H9 (cell line): ENCODE measurements around the gene SLC25A29. TPM values are rescaled to one million over a fixed set of nuclear protein-coding genes. Genes with fewer than 3 reads are reported as not detected.
"Not testable (repeated sequence)": the region's sequence is repeated elsewhere in the genome, so short reads cannot be mapped to it uniquely, and the experiment has no call there.

ENCODE experiments used
- DNase-seq: peaks from one replicate; pipeline ENCODE4 v3.0.0-alpha.2; 2017
- H2AFZ ChIP-seq: one replicate; pipeline ENCODE4 v1.6.1; 2013; ENCODE audit warnings: mild to moderate bottlenecking, low read length, control low read depth, moderate library complexity
- H2AK5ac ChIP-seq: 2 replicates; pipeline ENCODE4 v1.6.1; 2013; ENCODE audit warnings: low read length, control low read depth, mixed read lengths; ENCODE audit not compliant: insufficient read length
- H2BK120ac ChIP-seq: one replicate; pipeline ENCODE4 v1.6.1; 2013; ENCODE audit warnings: low read depth, mild to moderate bottlenecking, low read length, control low read depth, inconsistent platforms; ENCODE audit not compliant: poor library complexity, severe bottlenecking
- H2BK12ac ChIP-seq: 2 replicates; pipeline ENCODE4 v1.6.1; 2013; ENCODE audit warnings: low read length, control low read depth, mixed read lengths, low read depth; ENCODE audit not compliant: insufficient read length
- H2BK15ac ChIP-seq: 2 replicates; pipeline ENCODE4 v1.6.1; 2013; ENCODE audit warnings: low read depth, low read length, control low read depth
- H2BK20ac ChIP-seq: one replicate; pipeline ENCODE4 v1.6.1; 2013; ENCODE audit warnings: low read depth, mild to moderate bottlenecking, low read length, control low read depth, inconsistent platforms; ENCODE audit not compliant: poor library complexity, severe bottlenecking
- H2BK5ac ChIP-seq: 2 replicates; pipeline ENCODE4 v1.6.1; 2013; ENCODE audit warnings: low read length, control low read depth, mixed read lengths; ENCODE audit not compliant: insufficient read length
- H3K14ac ChIP-seq: 2 replicates; pipeline ENCODE4 v1.6.1; 2013; ENCODE audit warnings: low read length, control low read depth; ENCODE audit not compliant: insufficient read depth
- H3K18ac ChIP-seq: 2 replicates; pipeline ENCODE4 v1.6.1; 2013; ENCODE audit warnings: low read depth, mild to moderate bottlenecking, mixed read lengths, low read length, control low read depth; ENCODE audit not compliant: insufficient read length
- H3K23ac ChIP-seq: 2 replicates; pipeline ENCODE4 v1.6.1; 2013; ENCODE audit warnings: low read length, control low read depth, mixed read lengths, low read depth; ENCODE audit not compliant: insufficient read length
- H3K23me2 ChIP-seq: 2 replicates; pipeline ENCODE4 v1.6.1; 2013; ENCODE audit warnings: low read depth, mild to moderate bottlenecking, mixed read lengths, low read length, control low read depth; ENCODE audit not compliant: insufficient read length, poor library complexity, severe bottlenecking
- H3K27ac ChIP-seq: 2 replicates; pipeline ENCODE4 v1.5.1; 2013; ENCODE audit warnings: low read length, control low read depth, mixed read lengths, low read depth; ENCODE audit not compliant: insufficient read length
- H3K27me3 ChIP-seq: 2 replicates; pipeline ENCODE4 v1.6.1; 2013; ENCODE audit warnings: low read length, control low read depth, inconsistent platforms; ENCODE audit not compliant: insufficient read depth
- H3K4ac ChIP-seq: 2 replicates; pipeline ENCODE4 v1.6.1; 2013; ENCODE audit warnings: low read depth, mild to moderate bottlenecking, control low read depth, inconsistent platforms, low read length, moderate library complexity
- H3K4me1 ChIP-seq: 2 replicates; pipeline ENCODE4 v1.6.1; 2013; ENCODE audit warnings: low read length, control low read depth, inconsistent platforms; ENCODE audit not compliant: insufficient read depth
- H3K4me2 ChIP-seq: 2 replicates; pipeline ENCODE4 v1.6.1; 2013; ENCODE audit warnings: low read length, control low read depth, mixed read lengths; ENCODE audit not compliant: insufficient read length, insufficient read depth
- H3K56ac ChIP-seq: 2 replicates; pipeline ENCODE4 v1.6.1; 2013; ENCODE audit warnings: low read depth, mild to moderate bottlenecking, mixed read lengths, low read length, control low read depth; ENCODE audit not compliant: insufficient read length
- H3K79me1 ChIP-seq: 2 replicates; pipeline ENCODE4 v1.6.1; 2013; ENCODE audit warnings: low read depth, mild to moderate bottlenecking, moderate library complexity, low read length, control low read depth, inconsistent platforms; ENCODE audit not compliant: insufficient read depth, poor library complexity, severe bottlenecking
- H3K79me2 ChIP-seq: 2 replicates; pipeline ENCODE4 v1.6.1; 2013; ENCODE audit warnings: low read length, control low read depth, inconsistent platforms; ENCODE audit not compliant: insufficient read depth
- H3K9ac ChIP-seq: 2 replicates; pipeline ENCODE4 v1.6.1; 2013; ENCODE audit warnings: low read length, control low read depth, mixed read lengths; ENCODE audit not compliant: insufficient read length; ENCODE audit errors: extremely low read depth
- H3K9me3 ChIP-seq: one replicate; pipeline ENCODE4 v1.6.1; 2013; ENCODE audit warnings: low read depth, low read length, inconsistent platforms; ENCODE audit not compliant: control insufficient read depth
- H3T11ph ChIP-seq: one replicate; pipeline ENCODE4 v1.6.1; 2013; ENCODE audit warnings: mild to moderate bottlenecking, low read length, control low read depth, inconsistent platforms
- H4K20me1 ChIP-seq: one replicate; pipeline ENCODE4 v1.6.1; 2013; ENCODE audit not compliant: control insufficient read depth, insufficient read length, insufficient read depth
- H4K5ac ChIP-seq: 2 replicates; pipeline ENCODE4 v1.6.1; 2013; ENCODE audit warnings: low read depth, mild to moderate bottlenecking, mixed read lengths, low read length, control low read depth; ENCODE audit not compliant: insufficient read length
- H4K8ac ChIP-seq: replicated peaks from 2 replicates; pipeline ENCODE4 v1.6.1; 2013; ENCODE audit warnings: low read length, control low read depth, mixed read lengths, low read depth; ENCODE audit not compliant: insufficient read length
- H4K91ac ChIP-seq: 2 replicates; pipeline ENCODE4 v1.6.1; 2013; ENCODE audit warnings: low read depth, mild to moderate bottlenecking, moderate library complexity, mixed read lengths, low read length, control low read depth; ENCODE audit not compliant: insufficient read length
- H3K27ac Mint-ChIP-seq, 3 experiments: 2 replicates in 2 of 3; 3 replicates in 1 of 3; pipeline ENCODE4 v1.8.0; 2020 to 2021; ENCODE audit warnings: mixed read lengths in 3 of 3, mild to moderate bottlenecking in 1 of 3, moderate library complexity in 1 of 3
- H3K27me3 Mint-ChIP-seq: 2 replicates; pipeline ENCODE4 v1.8.0; 2021; ENCODE audit warnings: low read depth, mild to moderate bottlenecking, moderate library complexity, mixed read lengths
- H3K36me3 Mint-ChIP-seq, 3 experiments: 2 replicates in 2 of 3; 3 replicates in 1 of 3; pipeline ENCODE4 v1.8.0; 2020 to 2021; ENCODE audit warnings: low read depth in 3 of 3, mixed read lengths in 3 of 3; ENCODE audit not compliant: insufficient read depth in 1 of 3
- H3K4me1 Mint-ChIP-seq, 2 experiments: 2 replicates each; pipeline ENCODE4 v1.8.0; 2020; ENCODE audit warnings: mixed read lengths in 2 of 2
- H3K4me3 Mint-ChIP-seq, 2 experiments: 2 replicates in 1 of 2; 3 replicates in 1 of 2; pipeline ENCODE4 v1.8.0; 2020 to 2021; ENCODE audit warnings: mild to moderate bottlenecking in 2 of 2, mixed read lengths in 2 of 2, moderate library complexity in 1 of 2
- H3K9me3 Mint-ChIP-seq, 2 experiments: 2 replicates in 1 of 2; 3 replicates in 1 of 2; pipeline ENCODE4 v1.8.0; 2020; ENCODE audit warnings: mild to moderate bottlenecking in 2 of 2, mixed read lengths in 2 of 2, moderate library complexity in 1 of 2
- WGBS: extraction: QIAGEN DNeasy Blood & Tissue Kit; methylation state at CpG from one replicate; pipeline ENCODE4 v1.1.7; 2013; ENCODE audit warnings: missing lambda C conversion rate, low lambda C conversion rate, mixed read lengths; ENCODE audit not compliant: insufficient read length; ENCODE audit errors: extremely low coverage; 5-methylcytosine and 5-hydroxymethylcytosine counted together
- total RNA-seq: library from RNA; stranded (reverse); gene quantifications from 2 replicates; pipeline ENCODE4 v1.2.1, GENCODE V29; 2021
- TF ChIP-seq, protein P1 (sequence below): fragments of 200-600 bp; sonication (generic); conservative IDR thresholded peaks from 3 replicates; pipeline ENCODE4 v1.8.0; 2021; ENCODE audit warnings: antibody characterized with exemption, mild to moderate bottlenecking

The SLC25A29 gene
- total RNA-seq, 1 experiment from 2014 or later = 175 TPM

DNA sequence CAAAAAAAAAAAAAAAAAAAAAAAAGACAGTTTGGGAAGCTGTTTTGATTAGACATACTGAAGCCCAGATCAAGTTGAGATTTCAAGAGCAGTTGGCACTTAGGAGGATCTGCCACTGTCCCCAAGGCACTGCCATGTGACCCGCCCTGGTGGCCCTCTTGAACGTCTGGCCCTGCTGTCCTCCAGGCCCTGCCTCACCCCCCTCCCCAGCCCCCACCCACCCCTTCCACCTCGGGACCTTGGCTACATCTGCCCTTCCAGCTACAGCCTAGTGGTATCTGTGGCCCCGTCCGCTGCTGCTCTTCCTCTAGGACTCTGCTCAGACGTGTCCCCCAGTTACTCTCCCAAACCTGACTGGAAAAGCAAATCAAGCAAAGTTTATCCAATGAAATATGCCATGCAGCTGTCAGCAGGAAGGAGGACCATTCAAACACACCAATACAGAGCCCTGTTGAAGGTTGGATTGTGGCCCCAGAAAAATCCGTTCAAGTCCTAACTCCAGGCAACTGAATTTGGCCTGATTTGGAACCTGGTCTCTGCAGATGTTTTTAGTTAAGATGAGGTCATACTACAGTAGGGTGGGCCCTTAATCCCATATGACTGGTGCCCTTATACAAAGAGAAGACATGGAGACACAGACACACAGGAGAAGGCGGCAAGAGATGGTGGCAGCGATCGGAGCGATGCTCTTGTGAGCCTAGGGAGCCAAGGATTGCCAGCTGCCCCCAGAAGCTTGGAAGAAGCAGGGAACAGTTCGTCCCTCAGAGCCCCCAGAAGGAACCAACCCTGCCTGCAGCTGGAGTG lies 17.7 kb downstream of the SLC25A29 start:
- Histone ChIP-seq H3K27me3 (no peaks in the 10 kb centered on the region), H3K14ac (no peak overlapping the region), H3K4me1 (no peaks in the 10 kb centered on the region; the same call in 1 of the 2 replicates), H4K8ac (no peak overlapping the region), H3K9me3 (no peaks in the 10 kb centered on the region), H4K91ac (no peak overlapping the region), H2BK120ac (no peak overlapping the region), H3K79me2 (no peaks in the 10 kb centered on the region), H3K4me2 (no peak overlapping the region), H3K4ac (no peak overlapping the region), H3K23me2 (no peaks in the 10 kb centered on the region), H2BK20ac (no peak overlapping the region), H2BK12ac (no peak overlapping the region), H2AFZ (no peak overlapping the region), H4K5ac (no peak overlapping the region), H3K56ac (no peak overlapping the region), H2BK15ac (no peak overlapping the region), H3K27ac (no peak overlapping the region), H2AK5ac (no peak overlapping the region), H3K9ac (no peak overlapping the region), H4K20me1 (no peaks in the 10 kb centered on the region), H2BK5ac (no peak overlapping the region), H3K79me1 (no peaks in the 10 kb centered on the region), H3K18ac (no peak overlapping the region), H3T11ph (no peak overlapping the region), H3K23ac (no peak overlapping the region)
- no peak for DNase-seq
- TF ChIP-seq, protein P1, sequence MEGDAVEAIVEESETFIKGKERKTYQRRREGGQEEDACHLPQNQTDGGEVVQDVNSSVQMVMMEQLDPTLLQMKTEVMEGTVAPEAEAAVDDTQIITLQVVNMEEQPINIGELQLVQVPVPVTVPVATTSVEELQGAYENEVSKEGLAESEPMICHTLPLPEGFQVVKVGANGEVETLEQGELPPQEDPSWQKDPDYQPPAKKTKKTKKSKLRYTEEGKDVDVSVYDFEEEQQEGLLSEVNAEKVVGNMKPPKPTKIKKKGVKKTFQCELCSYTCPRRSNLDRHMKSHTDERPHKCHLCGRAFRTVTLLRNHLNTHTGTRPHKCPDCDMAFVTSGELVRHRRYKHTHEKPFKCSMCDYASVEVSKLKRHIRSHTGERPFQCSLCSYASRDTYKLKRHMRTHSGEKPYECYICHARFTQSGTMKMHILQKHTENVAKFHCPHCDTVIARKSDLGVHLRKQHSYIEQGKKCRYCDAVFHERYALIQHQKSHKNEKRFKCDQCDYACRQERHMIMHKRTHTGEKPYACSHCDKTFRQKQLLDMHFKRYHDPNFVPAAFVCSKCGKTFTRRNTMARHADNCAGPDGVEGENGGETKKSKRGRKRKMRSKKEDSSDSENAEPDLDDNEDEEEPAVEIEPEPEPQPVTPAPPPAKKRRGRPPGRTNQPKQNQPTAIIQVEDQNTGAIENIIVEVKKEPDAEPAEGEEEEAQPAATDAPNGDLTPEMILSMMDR = no peak
- peaks cover 23 to 32% of the 10 kb centered on the region in 2 experiments for H3K4me1 Mint-ChIP-seq
- H3K9me3 Mint-ChIP-seq = no peaks in the 10 kb centered on the region
- H3K4me3 Mint-ChIP-seq = no peak overlapping the region
- H3K27me3 Mint-ChIP-seq = no peaks in the 10 kb centered on the region
- H3K36me3 Mint-ChIP-seq = peaks cover 3 to 43% (median 37%) of the 10 kb centered on the region in 3 experiments; a peak in 6 of 7 replicates
- H3K27ac Mint-ChIP-seq = peak overlapping the region in 2 of 3 experiments; percentile 43 to 75; a peak in 4 of 7 replicates
- WGBS = no CpG with 5 or more reads among the region's 12 CpGs

DNA sequence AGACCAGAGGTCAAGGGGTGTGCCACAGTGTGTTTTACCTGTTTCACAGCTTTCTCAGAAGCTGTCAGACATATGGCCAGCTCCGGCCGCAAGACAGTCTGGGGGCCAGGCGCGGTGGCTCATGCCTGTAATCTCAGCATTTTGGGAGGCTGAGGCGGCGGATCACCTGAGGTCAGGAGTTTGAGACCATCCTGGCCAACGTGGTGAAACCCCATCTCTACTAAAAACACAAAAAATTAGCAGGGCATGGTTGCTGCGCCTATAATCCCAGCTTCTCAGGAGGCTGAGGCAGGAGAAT lies 18.3 kb downstream of the SLC25A29 start:
- H3K4me2 ChIP-seq, H3K79me2 ChIP-seq, H2BK15ac ChIP-seq, H3K79me1 ChIP-seq, H4K91ac ChIP-seq, H3T11ph ChIP-seq, DNase-seq, H3K14ac ChIP-seq, H4K8ac ChIP-seq, H2BK5ac ChIP-seq, H3K4me3 Mint-ChIP-seq, H3K4ac ChIP-seq, H3K23me2 ChIP-seq, H3K27ac Mint-ChIP-seq, H3K56ac ChIP-seq, H3K9me3 ChIP-seq, H4K5ac ChIP-seq, H4K20me1 ChIP-seq, H2AFZ ChIP-seq, H2BK120ac ChIP-seq, H2BK20ac ChIP-seq, H3K9me3 Mint-ChIP-seq, H3K27ac ChIP-seq, H3K23ac ChIP-seq, H3K27me3 Mint-ChIP-seq, H3K9ac ChIP-seq, H3K27me3 ChIP-seq, H3K4me1 ChIP-seq, H2BK12ac ChIP-seq, H3K18ac ChIP-seq, H2AK5ac ChIP-seq: not testable (repeated sequence)
- peaks cover 3 to 39% (median 34%) of the 10 kb centered on the region in 3 experiments; a peak in 6 of 7 replicates for H3K36me3 Mint-ChIP-seq
- no CpG with 5 or more reads among the region's 8 CpGs for WGBS
- H3K4me1 Mint-ChIP-seq = peaks cover 23 to 32% of the 10 kb centered on the region in 2 experiments
